Activated CD8-positive, alpha-beta T cell treated with anti-CD3 and anti-CD28 coated beads, Interleukin-2, amount 10 ng/mL, durations not matched to agents 7 days and 5 days (primary cell): ENCODE results near the gene ATP5MC2. TPM values are rescaled to one million over a fixed set of nuclear protein-coding genes. Genes with fewer than 3 reads are reported as not detected.
"Not testable (repeated sequence)": the region's sequence is repeated elsewhere in the genome, so short reads cannot be mapped to it uniquely, and the experiment has no call there.

Source experiments
- ATAC-seq: fragments of 150-1000 bp; cut with Tn5 transposase; one replicate; pipeline ENCODE4 v1.10.0; 2021; ENCODE audit warnings: moderate library complexity
- CTCF ChIA-PET: fragments of 350-600 bp; sonication (Branson Sonifier 250); formaldehyde crosslinking; loops from one replicate; lab custom pipeline; 2021; ENCODE audit warnings: antibody characterized with exemption; lab: Charles Lee
- POLR2A ChIA-PET: fragments of 350-600 bp; sonication (Branson Sonifier 250); formaldehyde crosslinking; loops from one replicate; lab custom pipeline; 2021; ENCODE audit warnings: antibody characterized with exemption; lab: Charles Lee
- DNase-seq: peaks from one replicate; pipeline ENCODE4 v3.0.0-alpha.2; 2020
- H3K27ac Mint-ChIP-seq: one replicate; pipeline ENCODE4 v1.8.0; 2021; ENCODE audit warnings: mild to moderate bottlenecking, mixed read lengths
- H3K27me3 Mint-ChIP-seq: one replicate; pipeline ENCODE4 v1.8.0; 2021; ENCODE audit warnings: low read depth, mixed read lengths
- H3K36me3 Mint-ChIP-seq: one replicate; pipeline ENCODE4 v1.8.0; 2021; ENCODE audit warnings: low read depth, mixed read lengths
- H3K4me1 Mint-ChIP-seq: one replicate; pipeline ENCODE4 v1.8.0; 2021; ENCODE audit warnings: low read depth, mixed read lengths
- H3K4me3 Mint-ChIP-seq: one replicate; pipeline ENCODE4 v1.8.0; 2021; ENCODE audit warnings: mild to moderate bottlenecking, mixed read lengths
- H3K9me3 Mint-ChIP-seq: one replicate; pipeline ENCODE4 v1.8.0; 2022; ENCODE audit warnings: mixed read lengths; ENCODE audit not compliant: insufficient read depth
- total RNA-seq, 2 experiments: library from RNA; stranded (reverse); gene quantifications; one replicate each; pipeline ENCODE4 v1.2.3, GENCODE V29; 2021

ATP5MC2 gene
- total RNA-seq, 2 experiments from 2014 or later, result 241 to 247 TPM

DNA sequence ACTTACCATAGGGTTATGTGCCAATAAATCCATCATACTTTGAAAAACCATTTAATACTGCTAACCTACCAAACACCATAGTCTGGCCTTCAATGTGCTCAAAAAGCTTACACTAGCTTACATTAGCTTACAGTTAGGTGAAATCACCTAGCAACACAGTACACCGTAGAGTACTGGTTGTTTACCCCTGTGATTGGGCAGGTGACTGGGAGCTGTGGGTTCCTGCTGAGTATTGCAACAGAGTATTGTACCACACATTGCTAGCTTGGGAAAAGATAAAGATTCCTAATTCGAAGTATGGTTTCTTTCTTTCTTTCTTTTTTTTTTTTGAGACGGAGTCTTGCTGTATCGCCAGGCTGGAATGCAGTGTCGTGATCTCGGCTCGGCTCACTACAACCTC lies 5.6 kb downstream of the ATP5MC2 start:
- CTCF ChIA-PET, result interaction anchor here (0.6 to 2.2 kb wide), 2 partner anchors 74 to 513 kb away, joined by 3 to 9 read pairs; no protein-coding TSS in a partner anchor
- no peaks in the 10 kb centered on the region for H3K27me3 Mint-ChIP-seq

DNA sequence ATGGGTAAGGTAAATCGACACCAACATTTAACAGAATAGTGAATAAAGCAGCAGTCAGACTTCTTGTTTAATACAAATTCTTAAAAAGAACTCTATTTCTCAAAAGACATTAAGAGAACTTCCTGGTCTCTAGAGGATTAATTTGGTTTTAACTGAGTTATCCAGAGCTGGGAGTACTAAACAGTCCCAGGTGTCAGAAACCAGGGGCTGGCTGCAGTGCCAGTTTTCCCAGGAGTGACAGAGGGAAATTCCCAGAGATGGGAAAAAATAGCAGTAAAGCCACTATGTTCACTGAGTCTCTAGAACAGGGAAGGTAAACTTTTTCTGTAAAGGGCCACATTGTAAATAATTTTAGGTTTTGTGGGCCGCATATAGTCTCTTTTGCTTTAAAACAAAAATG lies 8.8 kb downstream of the ATP5MC2 start:
- Mint-ChIP-seq H3K4me1 (peaks cover 13% of the 10 kb centered on the region), H3K9me3 (no peaks in the 10 kb centered on the region), H3K27ac (no peak overlapping the region), H3K27me3 (no peaks in the 10 kb centered on the region), H3K4me3 (no peak overlapping the region), H3K36me3 (peaks cover 62% of the 10 kb centered on the region)
- ATAC-seq (no peak), DNase-seq (no peak)
- CTCF ChIA-PET, result interaction anchor here (1.0 to 1.3 kb wide), 3 partner anchors 9 to 124 kb away, joined by 3 to 4 read pairs (median 4); partner anchors contain the start of gene ATP5MC2
- POLR2A ChIA-PET, result no interaction called here

More for the DNA sequence above, 5.6 kb downstream of the ATP5MC2 start:
- POLR2A ChIA-PET, result interaction anchor here (1.0 kb wide), 1 partner anchor 11 kb away, joined by 3 read pairs; no protein-coding TSS in a partner anchor
- ATAC-seq, result no peak
- Mint-ChIP-seq H3K36me3 (peaks cover 65% of the 10 kb centered on the region), H3K4me3 (no peak overlapping the region), H3K9me3 (no peaks in the 10 kb centered on the region), H3K27ac (no peak overlapping the region), H3K4me1 (peaks cover 37% of the 10 kb centered on the region)
- no peak for DNase-seq

DNA sequence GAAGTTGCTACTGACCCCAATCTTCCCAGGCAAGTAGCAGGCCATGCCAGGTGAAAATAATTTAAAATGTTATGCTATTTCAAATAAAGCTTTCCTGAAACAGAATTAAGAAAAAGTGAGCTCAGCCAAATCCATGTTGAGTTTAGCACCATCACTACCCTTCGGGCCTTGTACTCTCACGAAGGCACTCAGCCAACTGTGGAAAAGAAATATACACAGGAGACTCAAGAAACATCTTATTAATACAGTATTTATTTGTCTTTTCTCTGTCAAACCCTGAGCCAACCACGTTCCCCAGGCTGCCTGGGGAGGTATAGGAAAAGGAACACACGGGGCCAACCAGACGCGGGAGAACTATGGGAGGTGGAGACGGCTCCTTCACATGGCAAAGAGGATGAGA lies 10.9 kb downstream of the ATP5MC2 start:
- no peaks in the 10 kb centered on the region for H3K9me3 Mint-ChIP-seq

DNA sequence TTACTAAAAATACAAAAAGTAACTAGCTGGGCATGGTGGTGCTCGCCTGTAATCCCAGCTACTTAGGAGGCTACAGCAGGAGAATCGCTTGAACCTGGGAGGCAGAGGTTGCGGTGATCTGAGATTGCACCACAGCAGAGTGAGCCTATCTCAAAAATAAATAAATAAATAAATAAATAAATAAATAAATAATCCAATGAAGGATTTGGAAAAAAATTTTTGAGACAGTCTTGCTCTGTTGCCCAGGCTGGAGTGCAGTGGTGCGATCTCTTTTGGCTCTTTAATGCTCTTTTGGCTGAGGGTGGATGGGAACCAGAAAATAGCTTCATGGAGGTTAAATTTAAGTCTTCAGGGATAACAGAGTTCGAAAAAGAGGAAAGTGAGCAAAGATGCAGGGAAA lies 11.7 kb downstream of the ATP5MC2 start:
- Mint-ChIP-seq H3K27me3 (no peaks in the 10 kb centered on the region), H3K4me1 (no peaks in the 10 kb centered on the region), H3K36me3 (peaks cover 43% of the 10 kb centered on the region), H3K9me3 (no peaks in the 10 kb centered on the region), H3K4me3 (no peak overlapping the region), H3K27ac (peak overlapping the region; percentile 21)
- ChIA-PET CTCF (interaction anchor here (1.0 to 2.9 kb wide), 2 partner anchors 11 to 82 kb away, joined by 3 to 10 read pairs; partner anchors contain the start of gene ATP5MC2), POLR2A (no interaction called here)
- DNase-seq (no peak), ATAC-seq (no peak)

More for the DNA sequence above, 10.9 kb downstream of the ATP5MC2 start:
- ChIA-PET POLR2A (no interaction called here), CTCF (interaction anchor here (1.0 to 2.9 kb wide), 2 partner anchors 10 to 82 kb away, joined by 3 to 10 read pairs; partner anchors contain the start of gene ATP5MC2)
- ATAC-seq (no peak), DNase-seq (no peak)
- peaks cover 5% of the 10 kb centered on the region for H3K4me1 Mint-ChIP-seq
- H3K27ac Mint-ChIP-seq, result no peak overlapping the region
- no peaks in the 10 kb centered on the region for H3K27me3 Mint-ChIP-seq
- peaks cover 51% of the 10 kb centered on the region for H3K36me3 Mint-ChIP-seq
- H3K4me3 Mint-ChIP-seq, result no peak overlapping the region

DNA sequence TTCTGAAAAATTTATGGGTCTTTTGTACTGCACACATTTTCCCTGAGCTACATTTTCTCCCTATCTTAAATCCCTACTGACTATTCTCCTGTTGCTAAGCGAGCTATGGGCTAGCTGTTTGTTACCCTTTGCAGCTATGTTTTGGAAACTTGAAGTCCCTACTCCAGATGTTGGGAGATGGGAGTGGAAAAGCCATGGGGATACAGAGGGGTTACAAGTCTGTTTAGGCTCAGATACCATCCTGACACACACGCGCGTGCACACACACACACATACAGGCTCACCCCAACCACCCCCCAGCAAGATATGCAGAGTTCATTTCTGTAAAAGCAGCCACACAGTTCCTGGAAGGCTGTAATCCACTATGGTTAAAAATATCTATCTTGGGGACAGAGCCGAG lies 15.8 kb downstream of the ATP5MC2 start:
- peaks cover 20% of the 10 kb centered on the region for H3K36me3 Mint-ChIP-seq
- POLR2A ChIA-PET, result interaction anchor here (1.5 kb wide), 1 partner anchor 15 kb away, joined by 7 read pairs; the partner anchor contains the start of gene ATP5MC2
- DNase-seq (no peak), ATAC-seq (no peak)
- no peaks in the 10 kb centered on the region for H3K4me1 Mint-ChIP-seq
- CTCF ChIA-PET, result interaction anchor here (1.2 kb wide), 1 partner anchor 87 kb away, joined by 4 read pairs; no protein-coding TSS in a partner anchor
- H3K4me3 Mint-ChIP-seq, result no peak overlapping the region
- H3K9me3 Mint-ChIP-seq, result no peaks in the 10 kb centered on the region
- H3K27ac Mint-ChIP-seq, result no peak overlapping the region
- no peaks in the 10 kb centered on the region for H3K27me3 Mint-ChIP-seq

DNA sequence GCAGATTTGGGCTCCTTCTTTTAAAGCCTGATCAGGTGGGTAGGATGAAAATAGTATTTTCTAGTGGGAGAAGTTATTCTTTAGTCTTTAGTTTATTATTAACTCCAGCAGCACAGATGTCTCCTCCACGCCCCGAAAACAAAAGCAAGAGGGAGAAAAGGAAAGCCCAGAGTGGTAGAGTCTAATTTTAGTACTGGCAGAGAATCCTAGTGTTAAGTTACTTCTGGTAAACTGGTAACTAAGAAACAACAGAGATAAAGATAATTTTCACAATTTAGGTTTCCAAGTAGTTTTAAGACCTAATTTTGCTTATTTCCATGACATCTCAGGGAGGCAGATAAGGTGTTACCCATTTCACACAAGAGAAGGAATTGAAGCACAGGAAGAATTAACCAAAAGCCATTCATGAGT lies 16.3 kb downstream of the ATP5MC2 start:
- H3K4me1 Mint-ChIP-seq, result no peaks in the 10 kb centered on the region
- ChIA-PET POLR2A (interaction anchor here (1.5 kb wide), 1 partner anchor 16 kb away, joined by 7 read pairs; the partner anchor contains the start of gene ATP5MC2), CTCF (interaction anchor here (1.2 to 1.3 kb wide), 2 partner anchors 16 to 87 kb away, joined by 4 read pairs; partner anchors contain the start of gene ATP5MC2)
- H3K27me3 Mint-ChIP-seq, result no peaks in the 10 kb centered on the region
- H3K27ac Mint-ChIP-seq, result no peak overlapping the region
- H3K9me3 Mint-ChIP-seq, result no peaks in the 10 kb centered on the region
- peaks cover 15% of the 10 kb centered on the region for H3K36me3 Mint-ChIP-seq
- ATAC-seq (no peak), DNase-seq (no peak)
- no peak overlapping the region for H3K4me3 Mint-ChIP-seq

DNA sequence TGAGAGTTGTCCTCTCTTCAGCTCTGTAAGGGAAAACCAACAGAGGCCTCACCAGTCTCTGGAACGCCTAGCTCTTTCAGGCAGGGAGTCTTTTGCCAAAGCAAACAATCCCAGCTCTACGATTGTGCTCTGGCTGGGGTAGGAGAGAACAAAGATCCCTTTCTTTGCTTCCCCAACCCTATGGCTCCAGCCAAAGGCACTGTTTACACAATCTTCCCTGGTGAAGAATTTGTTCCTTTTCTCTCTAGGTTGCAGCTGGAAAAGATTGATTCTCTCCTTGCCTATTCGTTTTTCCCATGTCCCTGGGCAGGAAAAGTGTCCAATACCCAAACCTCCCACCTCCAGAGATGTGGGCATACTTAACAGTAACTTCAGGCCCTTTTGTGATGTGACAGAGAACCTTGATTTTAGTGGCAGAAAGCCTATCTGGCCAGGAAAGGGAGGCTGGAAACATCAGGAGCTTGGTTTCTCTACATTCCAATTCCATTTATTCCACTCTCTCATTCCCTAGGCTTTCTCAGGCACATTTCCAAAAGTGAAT lies 16.8 kb downstream of the ATP5MC2 start:
- DNase-seq (no peak), ATAC-seq (no peak)
- ChIA-PET POLR2A (interaction anchor here (0.7 to 1.5 kb wide), 3 partner anchors 11 to 175 kb away, joined by 3 to 7 read pairs (median 3); partner anchors contain the start of gene ATP5MC2), CTCF (interaction anchor here (0.8 to 1.3 kb wide), 4 partner anchors 17 to 98 kb away, joined by 3 to 4 read pairs (median 4); partner anchors contain the start of gene ATP5MC2)
- no peaks in the 10 kb centered on the region for H3K9me3 Mint-ChIP-seq
- peaks cover 11% of the 10 kb centered on the region for H3K36me3 Mint-ChIP-seq
- no peak overlapping the region for H3K4me3 Mint-ChIP-seq
- no peak overlapping the region for H3K27ac Mint-ChIP-seq
- no peaks in the 10 kb centered on the region for H3K4me1 Mint-ChIP-seq
- no peaks in the 10 kb centered on the region for H3K27me3 Mint-ChIP-seq

DNA sequence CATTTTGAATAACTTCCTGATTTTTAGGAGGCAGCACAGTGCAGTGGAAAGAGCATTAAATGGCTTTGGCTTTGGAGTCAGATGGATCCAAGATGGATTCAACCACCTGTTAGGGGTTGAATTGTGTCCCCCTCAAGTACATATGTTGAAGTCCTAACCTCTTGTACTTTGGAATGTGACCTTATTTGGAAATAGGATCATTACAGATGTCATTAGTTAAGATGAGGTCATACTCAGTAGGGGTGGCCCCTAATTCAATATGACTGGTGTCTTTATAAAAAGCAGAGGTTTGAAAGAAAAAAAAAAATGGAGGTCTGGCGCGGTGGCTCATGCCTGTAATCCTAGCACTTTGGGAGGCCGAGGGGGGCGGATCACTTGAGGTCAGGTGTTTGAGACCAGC lies 18.8 kb downstream of the ATP5MC2 start:
- POLR2A ChIA-PET, result no interaction called here

DNA sequence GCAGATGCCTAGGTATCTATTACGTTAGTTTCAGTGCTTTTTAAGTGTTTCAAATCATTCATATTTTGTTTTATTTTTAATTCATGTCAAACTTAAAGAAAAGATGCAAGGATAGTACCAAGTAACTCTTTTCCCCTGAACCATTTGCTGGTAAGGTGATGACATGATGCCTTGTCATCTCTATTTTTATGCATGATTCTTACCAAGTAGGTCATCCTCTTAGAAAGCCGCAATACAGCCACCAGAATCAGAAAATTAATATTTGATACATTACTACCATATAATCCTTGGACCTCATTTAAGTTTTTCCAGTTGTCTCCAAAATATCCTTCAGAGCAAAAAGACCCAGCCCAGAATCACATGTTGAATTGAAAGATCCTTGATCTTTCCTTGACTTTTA lies 22.3 kb downstream of the ATP5MC2 start:
- ChIA-PET POLR2A (no interaction called here), CTCF (no interaction called here)
- H3K27ac Mint-ChIP-seq, result no peak overlapping the region
- H3K9me3 Mint-ChIP-seq, result no peaks in the 10 kb centered on the region
- ATAC-seq (no peak), DNase-seq (no peak)
- no peaks in the 10 kb centered on the region for H3K27me3 Mint-ChIP-seq
- H3K4me3 Mint-ChIP-seq, result no peak overlapping the region
- H3K36me3 Mint-ChIP-seq, result no peaks in the 10 kb centered on the region
- H3K4me1 Mint-ChIP-seq, result no peaks in the 10 kb centered on the region

More for the DNA sequence above, 18.8 kb downstream of the ATP5MC2 start:
- Mint-ChIP-seq H3K9me3 (no peaks in the 10 kb centered on the region), H3K4me1 (no peaks in the 10 kb centered on the region), H3K36me3 (peaks cover 3% of the 10 kb centered on the region), H3K27ac (no peak overlapping the region), H3K27me3 (no peaks in the 10 kb centered on the region), H3K4me3 (no peak overlapping the region)
- DNase-seq, result no peak
- CTCF ChIA-PET, result interaction anchor here (0.7 kb wide), 1 partner anchor 9 kb away, joined by 3 read pairs; no protein-coding TSS in a partner anchor
- no peak for ATAC-seq

DNA sequence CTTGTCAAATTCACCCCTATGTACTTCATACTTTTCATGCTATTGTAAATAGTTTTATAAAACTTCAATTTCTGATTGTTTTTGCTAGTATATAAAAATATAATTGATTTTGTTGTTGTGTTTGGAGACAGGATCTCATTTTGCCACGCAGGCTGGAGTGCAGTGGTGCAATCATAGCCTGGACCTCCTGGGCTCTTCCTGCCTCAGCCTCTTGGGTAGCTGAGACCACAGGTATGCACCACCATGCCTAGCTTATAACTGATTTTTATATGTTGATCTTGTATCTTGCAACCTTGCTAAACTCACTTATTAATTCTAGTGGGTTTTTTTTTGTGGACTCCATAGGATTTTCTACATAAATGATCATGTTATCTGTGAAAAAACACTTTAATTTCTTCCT lies 23.5 kb downstream of the ATP5MC2 start:
- Mint-ChIP-seq H3K27ac (no peak overlapping the region), H3K27me3 (no peaks in the 10 kb centered on the region), H3K9me3 (no peaks in the 10 kb centered on the region), H3K4me1 (no peaks in the 10 kb centered on the region), H3K36me3 (no peaks in the 10 kb centered on the region), H3K4me3 (no peak overlapping the region)
- ATAC-seq, result no peak
- ChIA-PET POLR2A (interaction anchor here (0.6 to 0.7 kb wide), 2 partner anchors 95 to 894 kb away, joined by 3 to 5 read pairs; no protein-coding TSS in a partner anchor), CTCF (interaction anchor here (0.6 to 0.7 kb wide), 3 partner anchors 16 to 91 kb away, joined by 3 to 4 read pairs (median 4); no protein-coding TSS in a partner anchor)
- DNase-seq, result no peak

DNA sequence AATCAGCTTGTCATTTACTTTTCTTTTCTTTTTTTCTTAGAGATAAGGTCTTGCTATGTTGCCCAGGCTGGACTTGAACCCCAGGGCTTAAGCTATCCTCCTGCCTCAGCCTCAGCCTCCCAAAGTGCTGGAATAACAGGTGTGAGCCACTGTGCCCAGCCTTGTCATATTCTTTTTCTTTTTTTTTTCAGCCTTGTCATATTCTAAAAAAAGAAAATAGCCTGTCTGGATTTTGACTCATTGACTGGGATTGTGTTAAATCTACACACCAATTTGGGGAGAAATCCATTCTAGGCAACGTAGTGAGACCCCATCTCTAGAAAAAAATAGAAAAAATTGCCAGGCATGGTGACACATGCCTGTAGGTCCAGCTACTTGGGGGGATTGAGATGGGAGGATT lies 24.1 kb downstream of the ATP5MC2 start:
- Mint-ChIP-seq H3K9me3 (no peaks in the 10 kb centered on the region), H3K4me3 (no peak overlapping the region), H3K27ac (no peak overlapping the region), H3K4me1 (no peaks in the 10 kb centered on the region), H3K36me3 (no peaks in the 10 kb centered on the region), H3K27me3 (no peaks in the 10 kb centered on the region)
- no peak for DNase-seq
- no peak for ATAC-seq
- ChIA-PET CTCF (interaction anchor here (1.0 kb wide), 1 partner anchor 29 kb away, joined by 3 read pairs; no protein-coding TSS in a partner anchor), POLR2A (no interaction called here)

DNA sequence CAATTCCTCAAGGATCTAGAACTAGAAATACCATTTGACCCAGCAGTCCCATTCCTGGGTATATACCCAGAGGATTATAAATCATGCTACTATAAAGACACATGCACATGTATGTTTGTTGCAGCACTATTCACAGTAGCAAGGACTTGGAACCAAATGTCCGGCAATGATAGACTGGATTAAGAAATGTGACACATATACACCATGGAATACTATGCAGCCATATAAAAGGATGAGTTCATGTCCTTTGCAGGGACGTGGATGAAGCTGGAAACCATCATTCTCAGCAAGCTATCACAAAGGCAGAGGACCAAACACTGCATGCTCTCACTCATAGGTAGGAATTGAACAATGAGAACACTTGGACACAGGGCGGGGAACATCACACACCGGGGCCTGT lies 29.6 kb downstream of the ATP5MC2 start:
- POLR2A ChIA-PET, H3K4me1 Mint-ChIP-seq, H3K27ac Mint-ChIP-seq, H3K4me3 Mint-ChIP-seq, ATAC-seq, CTCF ChIA-PET, DNase-seq, H3K27me3 Mint-ChIP-seq, H3K36me3 Mint-ChIP-seq, H3K9me3 Mint-ChIP-seq: not testable (repeated sequence)
